GM19035 (cell line): ENCODE measurements around the gene GNG7.
"Not testable (repeated sequence)": the region's sequence is repeated elsewhere in the genome, so short reads cannot be mapped to it uniquely, and the experiment has no call there.

ENCODE experiments used
- ATAC-seq: cut with Tn5 transposase; IDR thresholded peaks from one replicate; pipeline ENCODE4 v1.9.1; 2021; ENCODE audit not compliant: unreplicated experiment

The GNG7 gene

DNA sequence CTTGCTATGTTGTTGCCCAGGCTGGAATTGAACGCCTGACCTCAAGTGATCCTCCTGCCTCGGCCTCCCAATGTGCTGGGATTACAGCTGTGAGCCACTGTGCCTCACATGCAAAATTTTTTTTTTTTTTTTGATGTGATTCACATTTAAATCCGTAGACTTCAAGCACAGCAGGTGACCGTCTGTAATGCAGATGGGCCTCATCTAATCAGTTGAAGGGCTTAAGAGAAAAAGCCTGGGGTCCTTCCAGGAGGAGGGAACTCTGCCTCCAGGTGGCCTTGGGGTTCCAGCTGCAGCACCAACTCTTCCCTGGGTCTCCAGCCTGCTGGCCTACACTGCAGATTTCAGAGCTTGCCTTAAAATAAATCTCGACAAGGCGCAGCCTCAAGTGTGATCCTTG lies 183.0 kb downstream of the GNG7 start:
- ATAC-seq, result no peak

- not testable (repeated sequence) for ATAC-seq
These were observed 183.6 kb downstream of the GNG7 start for GRCh38 chr19:2518856-2519255.

GRCh38 chr19:2517881-2518601 lies 184.5 kb downstream of the GNG7 start:
- no peak for ATAC-seq

DNA sequence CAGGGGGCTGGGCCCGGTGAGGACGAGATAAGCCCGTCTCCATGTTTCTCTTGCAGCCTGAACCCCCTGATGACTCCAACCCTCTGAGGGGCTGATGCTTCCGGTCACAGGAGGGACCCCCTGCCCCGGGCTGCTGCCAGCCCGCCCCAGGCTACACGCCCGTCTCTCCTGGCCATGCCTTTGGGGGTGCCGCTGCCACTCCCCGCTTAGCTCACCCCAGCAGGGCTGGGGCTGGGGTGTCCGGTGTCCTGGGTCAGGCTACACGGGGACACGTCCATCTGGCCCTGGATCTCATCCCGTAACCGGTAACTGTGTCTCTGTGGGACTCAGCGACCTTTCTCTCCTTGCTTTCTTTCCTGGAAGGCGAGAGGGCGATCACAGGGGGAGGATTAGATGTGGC lies 185.8 kb downstream of the GNG7 start:
- no peak for ATAC-seq

DNA sequence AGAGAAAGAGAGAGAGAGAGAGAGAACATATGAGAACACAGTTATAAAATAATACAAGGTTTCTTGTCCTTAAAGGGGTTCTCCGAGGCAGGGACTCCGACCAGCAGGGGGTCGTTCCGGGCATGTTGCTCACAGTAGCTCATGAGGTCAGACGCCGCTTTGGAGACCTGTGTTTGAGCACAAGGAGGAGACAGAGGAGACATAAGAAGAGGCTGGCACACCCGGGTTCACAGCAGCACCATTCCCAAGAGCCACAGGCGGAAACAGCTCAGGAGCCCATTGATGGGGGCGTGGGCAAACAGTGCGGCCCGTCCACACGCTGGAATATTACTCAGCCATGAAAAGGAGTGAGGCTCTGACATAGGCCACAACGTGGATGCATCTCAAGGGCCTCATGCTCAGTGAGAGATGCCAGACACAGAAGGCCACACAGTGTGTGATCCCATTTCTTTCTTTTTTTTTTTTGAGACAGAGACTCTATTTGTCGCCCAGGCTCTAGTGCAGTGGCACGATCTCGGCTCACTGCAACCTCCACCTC lies 187.4 kb downstream of the GNG7 start:
- no peak for ATAC-seq

- no peak for ATAC-seq
These were observed 189.7 kb downstream of the GNG7 start for GRCh38 chr19:2512523-2513431.

- no peak for ATAC-seq
These were observed 190.5 kb downstream of the GNG7 start for GRCh38 chr19:2511991-2512390.

GRCh38 chr19:2511570-2511969 lies 190.9 kb downstream of the GNG7 start:
- no peak for ATAC-seq

DNA sequence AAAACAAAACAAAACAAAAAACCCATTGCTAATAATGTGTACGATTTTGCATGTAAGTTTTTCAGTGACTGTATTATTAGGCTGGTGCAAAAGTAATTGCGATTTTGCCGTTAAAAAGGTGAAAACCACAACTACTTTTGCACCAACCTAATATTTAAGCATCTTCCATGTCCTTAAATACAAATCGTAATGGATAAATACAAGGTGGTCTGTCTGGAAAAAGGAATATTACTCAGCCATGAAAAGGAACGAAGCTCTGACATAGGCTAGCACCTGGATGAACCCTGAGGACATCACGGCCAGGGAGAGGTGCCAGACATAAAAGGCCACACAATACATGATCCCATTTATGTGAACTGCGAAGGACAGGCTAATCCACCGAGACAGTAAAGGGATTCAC lies 193.4 kb downstream of the GNG7 start:
- no peak for ATAC-seq

- ATAC-seq, result no peak
These were observed 195.4 kb downstream of the GNG7 start for GRCh38 chr19:2507109-2507508.

GRCh38 chr19:2506656-2507055 lies 195.8 kb downstream of the GNG7 start:
- not testable (repeated sequence) for ATAC-seq

GRCh38 chr19:2503521-2504109 lies 198.9 kb downstream of the GNG7 start:
- no peak for ATAC-seq

- ATAC-seq, result no peak
These were observed 201.6 kb downstream of the GNG7 start for GRCh38 chr19:2500841-2501261.

DNA sequence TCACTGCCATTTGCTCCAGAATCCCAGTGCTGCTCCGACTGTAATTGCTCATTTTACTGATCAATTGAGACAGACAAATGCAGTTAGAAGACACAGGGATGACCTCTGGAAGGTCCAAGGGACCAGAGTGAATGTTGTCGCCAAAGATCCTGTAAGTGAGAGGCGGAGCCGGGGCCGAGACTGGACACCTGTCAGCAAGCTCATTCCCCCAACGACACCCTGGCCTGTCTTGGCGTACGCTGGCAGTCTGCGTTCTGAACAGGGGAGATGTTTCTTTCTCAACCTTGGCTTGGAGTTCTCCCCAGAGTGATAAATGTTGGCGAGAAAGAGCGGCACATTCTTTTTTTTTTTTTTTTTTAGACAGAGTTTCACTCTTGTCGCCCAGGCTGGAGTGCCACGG lies 202.3 kb downstream of the GNG7 start:
- no peak for ATAC-seq

- no peak for ATAC-seq
These were observed 205.3 kb downstream of the GNG7 start for GRCh38 chr19:2497186-2497585.

DNA sequence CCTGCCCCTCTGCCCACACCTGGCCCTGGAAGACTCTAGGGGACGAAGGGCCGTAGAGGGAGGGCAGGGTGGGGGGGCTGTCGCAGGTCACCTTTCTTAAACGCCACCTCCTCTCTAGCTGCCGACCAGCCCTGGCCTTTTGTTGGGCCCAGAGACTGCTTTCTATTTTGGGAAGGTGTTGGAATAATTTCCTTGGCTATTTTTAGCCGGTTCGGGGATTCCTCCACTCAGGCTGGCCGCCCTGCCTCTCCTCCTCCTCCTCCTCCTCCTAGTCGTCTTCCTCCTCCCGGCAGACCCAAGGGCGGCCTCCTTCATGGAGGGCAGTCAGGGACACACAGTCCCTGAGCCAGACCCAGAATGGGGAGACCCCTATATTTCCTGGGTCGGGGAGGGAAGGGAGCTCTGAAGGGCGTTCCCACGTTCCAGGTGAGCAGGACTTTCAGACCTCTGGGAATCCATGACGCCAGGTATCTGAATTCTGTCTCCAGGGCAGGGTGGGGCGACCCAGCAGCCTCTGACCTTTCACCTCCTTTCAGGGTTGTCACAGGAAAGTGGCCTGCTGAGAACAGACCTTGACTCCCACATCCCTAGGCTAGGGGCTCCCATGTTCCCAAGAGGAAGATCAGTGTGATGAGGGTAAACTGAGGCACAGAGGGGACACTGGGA lies 206.7 kb downstream of the GNG7 start:
- ATAC-seq, result no peak

- no peak for ATAC-seq
These were observed 207.3 kb downstream of the GNG7 start for GRCh38 chr19:2495130-2495641.

GRCh38 chr19:2494447-2495129 lies 207.9 kb downstream of the GNG7 start:
- no peak for ATAC-seq

GRCh38 chr19:2494084-2494446 lies 208.4 kb downstream of the GNG7 start:
- ATAC-seq, result no peak

- not testable (repeated sequence) for ATAC-seq
These were observed 209.0 kb downstream of the GNG7 start for GRCh38 chr19:2493448-2493847.
